Measurements from ENCODE around the gene TNFRSF6B.

GRCh38 chr20:63657260-63657936, 39.1 kb upstream of the TNFRSF6B start:
- TF ChIP-seq EZH2 (IDR thresholded peaks at IDR 0.05; ENCODE audit: borderline replicate concordance, low read depth, low read length, severe bottlenecking) (no peak), CTCF (IDR thresholded peaks at IDR 0.05; ENCODE audit: extremely low read depth in 1 of 2, insufficient read depth in 1 of 2, low read depth in 1 of 2, low read length in 2 of 2) (no peak), POLR2A (IDR thresholded peaks at IDR 0.05; ENCODE audit: low read depth, low read length) (no peak), MAX (IDR thresholded peaks at IDR 0.05; ENCODE audit: insufficient read depth, insufficient read length) (no peak), JUN (IDR thresholded peaks at IDR 0.05; ENCODE audit: borderline replicate concordance, insufficient read depth, insufficient read length, low read depth) (no peak), POLR2AphosphoS5 (IDR thresholded peaks at IDR 0.05; ENCODE audit: insufficient read depth, low read depth, low read length) (no peak), FOS (IDR thresholded peaks at IDR 0.05; ENCODE audit: borderline replicate concordance, insufficient read depth, low read length) (no peak), MYC (IDR thresholded peaks at IDR 0.05; ENCODE audit: low read depth, low read length) (no peak), GATA2 (IDR thresholded peaks at IDR 0.05; ENCODE audit: insufficient read depth, insufficient read length, low read depth, low read length) (no peak)
